ENCODE measurements around the gene MACC1. TPM values are rescaled to one million over a fixed set of nuclear protein-coding genes. Genes with fewer than 3 reads are reported as not detected.
"Not testable (repeated sequence)": the region's sequence is repeated elsewhere in the genome, so short reads cannot be mapped to it uniquely, and the experiment has no call there.

The MACC1 gene
- total and polyA plus RNA-seq, 9 of the 15 experiments (the other 6 are each of a cell fraction or from before 2014, with no cell fraction given) = 5.9 to 30.2 (median 10.4) TPM

GRCh38 chr7:20188567-20188966 is 28.6 kb downstream of the MACC1 start:
- BruUV-seq (replicated peaks) = no TSS peak
- DNase-seq (ENCODE audit: extremely low read depth in 1 of 4, low spot score in 3 of 4) (no peak), FAIRE-seq (no peak), ATAC-seq (no peak)
- no peaks in the 10 kb centered on the region for H3K9me3 ChIP-seq (replicated peaks; ENCODE audit: control insufficient read depth, insufficient read depth, low read depth, low read length)
- H2AFZ ChIP-seq (ENCODE audit: low read depth, low read length) = no peak overlapping the region
- H4K20me1 ChIP-seq (replicated peaks; ENCODE audit: control insufficient read depth, insufficient read depth, low read length) = no peaks in the 10 kb centered on the region
- intact Hi-C loops (cut with micrococcal nuclease) (no loop called here), in situ Hi-C loops (cut with MboI) (no loop called here)
- peak; percentile 44 to 73; a peak in 3 of 4 replicates for TF ChIP-seq TRIM24 (IDR thresholded peaks at IDR 0.05)
- no peak for TF ChIP-seq CEBPG (CRISPR knock-in tag; IDR thresholded peaks at IDR 0.05)
- peak; percentile 50 to 68; a peak in 3 of 4 replicates for TF ChIP-seq CEBPG (tag; conservative IDR thresholded peaks at IDR 0.05 in 1 of 2, IDR thresholded peaks at IDR 0.05 in 1 of 2)
- TF ChIP-seq BRCA1 (IDR thresholded peaks at IDR 0.05) = no peak
- no peak for TF ChIP-seq BRCA1 (CRISPR knock-in tag; IDR thresholded peaks at IDR 0.05)
- peak; percentile 82 for TF ChIP-seq CEBPB (tag; IDR thresholded peaks at IDR 0.05)
- TF ChIP-seq GABPB1 (CRISPR knock-in tag; IDR thresholded peaks at IDR 0.05) = no peak
- TF ChIP-seq JUNB (CRISPR knock-in tag; conservative IDR thresholded peaks at IDR 0.05) = no peak
- no peak for TF ChIP-seq POLR2B (IDR thresholded peaks at IDR 0.05; ENCODE audit: low read depth, partially characterized antibody)
- peak; percentile 39 for TF ChIP-seq MEIS2 (IDR thresholded peaks at IDR 0.05; ENCODE audit: partially characterized antibody)
- TF ChIP-seq ESRRA (IDR thresholded peaks at IDR 0.05; ENCODE audit: borderline replicate concordance, low read depth) = peak; percentile 82; the same call in 1 of the 2 replicates
- TF ChIP-seq, protein P1, sequence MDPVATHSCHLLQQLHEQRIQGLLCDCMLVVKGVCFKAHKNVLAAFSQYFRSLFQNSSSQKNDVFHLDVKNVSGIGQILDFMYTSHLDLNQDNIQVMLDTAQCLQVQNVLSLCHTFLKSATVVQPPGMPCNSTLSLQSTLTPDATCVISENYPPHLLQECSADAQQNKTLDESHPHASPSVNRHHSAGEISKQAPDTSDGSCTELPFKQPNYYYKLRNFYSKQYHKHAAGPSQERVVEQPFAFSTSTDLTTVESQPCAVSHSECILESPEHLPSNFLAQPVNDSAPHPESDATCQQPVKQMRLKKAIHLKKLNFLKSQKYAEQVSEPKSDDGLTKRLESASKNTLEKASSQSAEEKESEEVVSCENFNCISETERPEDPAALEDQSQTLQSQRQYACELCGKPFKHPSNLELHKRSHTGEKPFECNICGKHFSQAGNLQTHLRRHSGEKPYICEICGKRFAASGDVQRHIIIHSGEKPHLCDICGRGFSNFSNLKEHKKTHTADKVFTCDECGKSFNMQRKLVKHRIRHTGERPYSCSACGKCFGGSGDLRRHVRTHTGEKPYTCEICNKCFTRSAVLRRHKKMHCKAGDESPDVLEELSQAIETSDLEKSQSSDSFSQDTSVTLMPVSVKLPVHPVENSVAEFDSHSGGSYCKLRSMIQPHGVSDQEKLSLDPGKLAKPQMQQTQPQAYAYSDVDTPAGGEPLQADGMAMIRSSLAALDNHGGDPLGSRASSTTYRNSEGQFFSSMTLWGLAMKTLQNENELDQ (CRISPR knock-in tag; IDR thresholded peaks at IDR 0.05; ENCODE audit: borderline replicate concordance) = no peak
- no peak for TF ChIP-seq KLF1 (tag; IDR thresholded peaks at IDR 0.05)
- TF ChIP-seq NBN (IDR thresholded peaks at IDR 0.05; ENCODE audit: low read depth) = 0 out of 2 replicates have a peak, but pooled peaks have one; percentile 29
- no peak for TF ChIP-seq ZBTB7A (IDR thresholded peaks at IDR 0.05; ENCODE audit: borderline replicate concordance, control insufficient read depth, low read depth, low read length)
- H3K4me2 ChIP-seq (ENCODE audit: insufficient read depth, low read length) = no peak overlapping the region
- no peaks in the 10 kb centered on the region for H3K27me3 ChIP-seq (ENCODE audit: control insufficient read depth in 2 of 2, insufficient read depth in 2 of 2, low read length in 2 of 2)
- H3K9ac ChIP-seq (ENCODE audit: insufficient read depth in 1 of 2, low read depth in 2 of 2, low read length in 2 of 2) = no peak overlapping the region
- peaks cover 6% of the 10 kb centered on the region; the same call in 2 of the 3 replicates for H3K36me3 ChIP-seq (ENCODE audit: control insufficient read depth, insufficient read depth, low read length)
- no peak overlapping the region for H3K27ac ChIP-seq (ENCODE audit: extremely low read depth, low read depth, low read length)
- H3K79me2 ChIP-seq (ENCODE audit: control insufficient read depth, insufficient read depth, low read length) = peaks cover 19% of the 10 kb centered on the region
- H3K9me1 ChIP-seq (ENCODE audit: control insufficient read depth, insufficient read depth, low read length) = no peaks in the 10 kb centered on the region
- peaks cover 0 to 3% of the 10 kb centered on the region in 2 experiments; a peak in 1 of 5 replicates for H3K4me1 ChIP-seq (replicated peaks in 1 of 2; ENCODE audit: control insufficient read depth in 2 of 2, insufficient read depth in 2 of 2, low read length in 2 of 2)
- ChIA-PET POLR2A (interaction anchor here (2.0 kb wide), 1 partner anchor 10 kb away, joined by 7 read pairs; no protein-coding TSS in a partner anchor), CTCF (ENCODE audit: low intra/inter-chr PET ratio) (no interaction called here)
- no peak overlapping the region for H3K4me3 ChIP-seq
- WGBS (ENCODE audit: insufficient coverage, low coverage, missing lambda C conversion rate) = 43% methylated on average over 1 of the region's 1 CpG

DNA sequence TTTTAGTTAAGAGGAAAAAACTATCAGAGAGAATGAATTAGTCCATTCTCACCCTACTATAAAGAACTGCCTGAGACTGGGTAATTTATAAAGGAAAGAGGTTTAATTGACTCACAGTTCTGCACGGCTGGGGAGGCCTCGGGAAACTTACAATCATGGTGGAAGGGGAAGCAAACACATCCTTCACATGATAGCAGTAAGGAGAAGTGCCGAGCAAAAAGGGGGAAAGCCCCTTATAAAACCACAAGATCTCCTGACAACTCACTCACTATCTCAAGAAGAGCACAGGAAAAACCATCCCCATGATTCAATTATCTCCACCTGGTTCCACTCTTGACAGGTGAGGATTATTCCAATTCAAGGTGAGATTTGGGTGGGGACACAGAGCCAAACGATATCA is 29.3 kb downstream of the MACC1 start:
- DNase-seq (ENCODE audit: extremely low read depth in 1 of 4, low spot score in 3 of 4); H3K4me1 ChIP-seq (replicated peaks in 1 of 2; ENCODE audit: control insufficient read depth in 2 of 2, insufficient read depth in 2 of 2, low read length in 2 of 2); intact Hi-C loops (cut with micrococcal nuclease); FAIRE-seq; H3K36me3 ChIP-seq (ENCODE audit: control insufficient read depth, insufficient read depth, low read length); H4K20me1 ChIP-seq (replicated peaks; ENCODE audit: control insufficient read depth, insufficient read depth, low read length); H3K27me3 ChIP-seq (ENCODE audit: control insufficient read depth in 2 of 2, insufficient read depth in 2 of 2, low read length in 2 of 2); CTCF ChIA-PET (ENCODE audit: low intra/inter-chr PET ratio); in situ Hi-C loops (cut with MboI); H3K4me2 ChIP-seq (ENCODE audit: insufficient read depth, low read length); H3K9ac ChIP-seq (ENCODE audit: insufficient read depth in 1 of 2, low read depth in 2 of 2, low read length in 2 of 2); H3K27ac ChIP-seq (ENCODE audit: extremely low read depth, low read depth, low read length); H3K4me3 ChIP-seq; H3K9me1 ChIP-seq (ENCODE audit: control insufficient read depth, insufficient read depth, low read length); ATAC-seq; H3K9me3 ChIP-seq (replicated peaks; ENCODE audit: control insufficient read depth, insufficient read depth, low read depth, low read length); POLR2A ChIA-PET; H2AFZ ChIP-seq (ENCODE audit: low read depth, low read length); BruUV-seq (replicated peaks): not testable (repeated sequence)
- 57% methylated on average over 4 of the region's 4 CpGs for WGBS (ENCODE audit: insufficient coverage, low coverage, missing lambda C conversion rate)
- peaks cover 20% of the 10 kb centered on the region for H3K79me2 ChIP-seq (ENCODE audit: control insufficient read depth, insufficient read depth, low read length)
